Measurements from ENCODE around the gene ZNF469.

ZNF469 gene

GRCh38 chr16:88376835-88377726, 5.7 kb upstream of the ZNF469 start:
- Histone ChIP-seq H3K27ac (no peak overlapping the region), H3K9ac (ENCODE audit: insufficient read length) (no peak overlapping the region), H3K4me3 (no peak overlapping the region), H3K9me3 (ENCODE audit: low read depth, low read length) (no peaks in the 10 kb centered on the region), H3K36me3 (ENCODE audit: insufficient read depth, low read length) (no peaks in the 10 kb centered on the region)
- no peak for DNase-seq (ENCODE audit: low read depth, low spot score)
- no peak for TF ChIP-seq FOXP2 (optimal IDR thresholded peaks at IDR 0.05; ENCODE audit: control extremely low read depth, extremely low read length, insufficient read depth)
- no peak for TF ChIP-seq EZH2 (IDR thresholded peaks at IDR 0.05)
- no peak for TF ChIP-seq POLR2AphosphoS5 (IDR thresholded peaks at IDR 0.05; ENCODE audit: borderline replicate concordance, low read depth, low read length)

GRCh38 chr16:88377961-88378360, 4.8 kb upstream of the ZNF469 start:
- Histone ChIP-seq H3K27ac (no peak overlapping the region), H3K4me3 (no peak overlapping the region), H3K9ac (ENCODE audit: insufficient read length) (no peak overlapping the region), H3K36me3 (ENCODE audit: insufficient read depth, low read length) (no peaks in the 10 kb centered on the region), H3K9me3 (ENCODE audit: low read depth, low read length) (no peaks in the 10 kb centered on the region)
- TF ChIP-seq POLR2AphosphoS5 (IDR thresholded peaks at IDR 0.05; ENCODE audit: borderline replicate concordance, low read depth, low read length) (no peak), FOXP2 (optimal IDR thresholded peaks at IDR 0.05; ENCODE audit: control extremely low read depth, extremely low read length, insufficient read depth) (no peak), EZH2 (IDR thresholded peaks at IDR 0.05) (no peak)
- no peak for DNase-seq (ENCODE audit: low read depth, low spot score)

- no peak for DNase-seq (ENCODE audit: low read depth, low spot score)
- H3K27ac ChIP-seq: no peak overlapping the region
- H3K9me3 ChIP-seq (ENCODE audit: low read depth, low read length): no peaks in the 10 kb centered on the region
- no peak for TF ChIP-seq EZH2 (IDR thresholded peaks at IDR 0.05)
- no peak for TF ChIP-seq POLR2AphosphoS5 (IDR thresholded peaks at IDR 0.05; ENCODE audit: borderline replicate concordance, low read depth, low read length)
- TF ChIP-seq FOXP2 (optimal IDR thresholded peaks at IDR 0.05; ENCODE audit: control extremely low read depth, extremely low read length, insufficient read depth): no peak
- H3K4me3 ChIP-seq: no peak overlapping the region
- H3K9ac ChIP-seq (ENCODE audit: insufficient read length): no peak overlapping the region
- no peaks in the 10 kb centered on the region for H3K36me3 ChIP-seq (ENCODE audit: insufficient read depth, low read length)
These were observed 4.4 kb upstream of the ZNF469 start for GRCh38 chr16:88378401-88378800.

GRCh38 chr16:88378836-88379693, 3.7 kb upstream of the ZNF469 start:
- H3K4me3 ChIP-seq: no peak overlapping the region
- H3K27ac ChIP-seq: no peak overlapping the region
- H3K9me3 ChIP-seq (ENCODE audit: low read depth, low read length): no peaks in the 10 kb centered on the region
- H3K9ac ChIP-seq (ENCODE audit: insufficient read length): no peak overlapping the region
- TF ChIP-seq EZH2 (IDR thresholded peaks at IDR 0.05) (no peak), POLR2AphosphoS5 (IDR thresholded peaks at IDR 0.05; ENCODE audit: borderline replicate concordance, low read depth, low read length) (no peak), FOXP2 (optimal IDR thresholded peaks at IDR 0.05; ENCODE audit: control extremely low read depth, extremely low read length, insufficient read depth) (no peak)
- no peak for DNase-seq (ENCODE audit: low read depth, low spot score)
- H3K36me3 ChIP-seq (ENCODE audit: insufficient read depth, low read length): no peaks in the 10 kb centered on the region

GRCh38 chr16:88379694-88380040, 3.1 kb upstream of the ZNF469 start:
- H3K9ac ChIP-seq (ENCODE audit: insufficient read length): no peak overlapping the region
- TF ChIP-seq FOXP2 (optimal IDR thresholded peaks at IDR 0.05; ENCODE audit: control extremely low read depth, extremely low read length, insufficient read depth): no peak
- TF ChIP-seq EZH2 (IDR thresholded peaks at IDR 0.05): no peak
- no peak for TF ChIP-seq POLR2AphosphoS5 (IDR thresholded peaks at IDR 0.05; ENCODE audit: borderline replicate concordance, low read depth, low read length)
- no peak overlapping the region for H3K4me3 ChIP-seq
- H3K36me3 ChIP-seq (ENCODE audit: insufficient read depth, low read length): no peaks in the 10 kb centered on the region
- DNase-seq (ENCODE audit: low read depth, low spot score): no peak
- no peaks in the 10 kb centered on the region for H3K9me3 ChIP-seq (ENCODE audit: low read depth, low read length)
- no peak overlapping the region for H3K27ac ChIP-seq

- no peak overlapping the region for H3K9ac ChIP-seq (ENCODE audit: insufficient read length)
- no peaks in the 10 kb centered on the region for H3K36me3 ChIP-seq (ENCODE audit: insufficient read depth, low read length)
- TF ChIP-seq POLR2AphosphoS5 (IDR thresholded peaks at IDR 0.05; ENCODE audit: borderline replicate concordance, low read depth, low read length): no peak
- no peak for TF ChIP-seq EZH2 (IDR thresholded peaks at IDR 0.05)
- no peak for TF ChIP-seq FOXP2 (optimal IDR thresholded peaks at IDR 0.05; ENCODE audit: control extremely low read depth, extremely low read length, insufficient read depth)
- H3K27ac ChIP-seq: no peak overlapping the region
- no peaks in the 10 kb centered on the region for H3K9me3 ChIP-seq (ENCODE audit: low read depth, low read length)
- no peak for DNase-seq (ENCODE audit: low read depth, low spot score)
- H3K4me3 ChIP-seq: no peak overlapping the region
These were observed 2.7 kb upstream of the ZNF469 start for GRCh38 chr16:88380099-88380498.

GRCh38 chr16:88380619-88381018, 2.1 kb upstream of the ZNF469 start:
- Histone ChIP-seq H3K36me3 (ENCODE audit: insufficient read depth, low read length) (no peaks in the 10 kb centered on the region), H3K9me3 (ENCODE audit: low read depth, low read length) (no peaks in the 10 kb centered on the region), H3K4me3 (no peak overlapping the region), H3K9ac (ENCODE audit: insufficient read length) (no peak overlapping the region), H3K27ac (no peak overlapping the region)
- TF ChIP-seq FOXP2 (optimal IDR thresholded peaks at IDR 0.05; ENCODE audit: control extremely low read depth, extremely low read length, insufficient read depth): no peak
- TF ChIP-seq POLR2AphosphoS5 (IDR thresholded peaks at IDR 0.05; ENCODE audit: borderline replicate concordance, low read depth, low read length): no peak
- TF ChIP-seq EZH2 (IDR thresholded peaks at IDR 0.05): no peak
- DNase-seq (ENCODE audit: low read depth, low spot score): no peak

- Histone ChIP-seq H3K9me3 (ENCODE audit: low read depth, low read length) (no peaks in the 10 kb centered on the region), H3K9ac (ENCODE audit: insufficient read length) (no peak overlapping the region), H3K27ac (no peak overlapping the region), H3K36me3 (ENCODE audit: insufficient read depth, low read length) (no peaks in the 10 kb centered on the region), H3K4me3 (no peak overlapping the region)
- no peak for DNase-seq (ENCODE audit: low read depth, low spot score)
- TF ChIP-seq EZH2 (IDR thresholded peaks at IDR 0.05) (no peak), FOXP2 (optimal IDR thresholded peaks at IDR 0.05; ENCODE audit: control extremely low read depth, extremely low read length, insufficient read depth) (no peak), POLR2AphosphoS5 (IDR thresholded peaks at IDR 0.05; ENCODE audit: borderline replicate concordance, low read depth, low read length) (no peak)
These were observed 823 bp upstream of the ZNF469 start for GRCh38 chr16:88381820-88382451.

Data from SK-N-MC (cell line).